HG02759 (cell line): Measurements from ENCODE around the gene APMAP.
A peak's percentile ranks its signal among the peaks of the same experiment; 100 is the strongest.
"Not testable (repeated sequence)": the region's sequence is repeated elsewhere in the genome, so short reads cannot be mapped to it uniquely, and the experiment has no call there.

Source experiments
- ATAC-seq: cut with Tn5 transposase; IDR thresholded peaks from one replicate; pipeline ENCODE4 v1.9.1; 2021; ENCODE audit warnings: mild to moderate bottlenecking, moderate library complexity; ENCODE audit not compliant: unreplicated experiment

Gene APMAP

GRCh38 chr20:25008388-25009217 is 16.1 kb upstream of the APMAP start:
- ATAC-seq, result no peak

- no peak for ATAC-seq
These were observed 15.1 kb upstream of the APMAP start for GRCh38 chr20:25007491-25008305.

GRCh38 chr20:25006431-25007167 is 14.0 kb upstream of the APMAP start:
- no peak for ATAC-seq

- ATAC-seq, result no peak
These were observed 13.1 kb upstream of the APMAP start for GRCh38 chr20:25005661-25006060.

GRCh38 chr20:25005220-25005619 is 12.7 kb upstream of the APMAP start:
- ATAC-seq, result no peak

- no peak for ATAC-seq
These were observed 10.5 kb upstream of the APMAP start for GRCh38 chr20:25003002-25003401.

- not testable (repeated sequence) for ATAC-seq
These were observed 8.8 kb upstream of the APMAP start for GRCh38 chr20:25001323-25001722.

- no peak for ATAC-seq
These were observed 7.8 kb upstream of the APMAP start for GRCh38 chr20:25000268-25000801.

GRCh38 chr20:24999568-24999967 is 7.0 kb upstream of the APMAP start:
- no peak for ATAC-seq

- no peak for ATAC-seq
These were observed 6.3 kb upstream of the APMAP start for GRCh38 chr20:24998631-24999445.

GRCh38 chr20:24998121-24998520 is 5.6 kb upstream of the APMAP start:
- no peak for ATAC-seq

- no peak for ATAC-seq
These were observed 4.2 kb upstream of the APMAP start for GRCh38 chr20:24996449-24997377.

GRCh38 chr20:24995741-24996448 is 3.3 kb upstream of the APMAP start:
- no peak for ATAC-seq

- ATAC-seq, result peak; percentile 25
These were observed 2.2 kb upstream of the APMAP start for GRCh38 chr20:24994470-24995368.

- ATAC-seq, result no peak
These were observed 1.6 kb upstream of the APMAP start for GRCh38 chr20:24994186-24994465.

GRCh38 chr20:24993337-24994185 is 1.0 kb upstream of the APMAP start:
- no peak for ATAC-seq
